HG02571 (cell line): Measurements from ENCODE around the gene WDFY4.

ENCODE experiments used
- ATAC-seq: cut with Tn5 transposase; IDR thresholded peaks from one replicate; pipeline ENCODE4 v1.9.1; 2021; ENCODE audit warnings: mild to moderate bottlenecking, moderate library complexity; ENCODE audit not compliant: unreplicated experiment

The WDFY4 gene

GRCh38 chr10:48938990-48939536 lies 254.4 kb downstream of the WDFY4 start:
- no peak for ATAC-seq

DNA sequence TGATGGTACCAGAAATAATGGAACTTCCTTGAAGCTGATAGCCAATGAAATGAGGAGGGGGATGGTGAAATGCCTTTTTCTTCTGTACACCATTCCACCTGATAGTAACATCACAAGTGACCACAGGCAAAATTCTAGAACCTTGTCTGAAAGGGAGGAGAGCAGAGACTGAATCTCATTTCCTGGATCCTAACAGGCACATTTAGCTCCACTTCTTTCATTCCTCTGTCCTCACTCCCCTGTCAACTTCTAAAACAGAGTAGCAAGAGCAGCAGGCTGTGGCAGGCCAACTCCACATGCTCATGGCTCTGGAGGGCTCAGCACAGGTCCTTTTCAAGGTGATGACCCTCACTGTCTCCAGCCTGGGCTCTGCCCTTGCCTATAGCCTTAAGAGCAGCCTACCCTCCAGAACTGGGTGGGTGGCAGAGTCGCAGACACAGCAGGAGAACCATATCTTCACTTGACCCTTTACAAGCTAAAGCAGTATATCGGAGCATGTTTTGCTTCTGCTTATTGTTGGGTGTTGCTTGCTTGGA lies 255.2 kb downstream of the WDFY4 start, which contains the start of gene LRRC18:
LRRC18 (minus strand) TSS at position 51 of the 536 bp plus-strand sequence. CDS start 25,685 bp downstream, outside the sequence.
- no peak for ATAC-seq

DNA sequence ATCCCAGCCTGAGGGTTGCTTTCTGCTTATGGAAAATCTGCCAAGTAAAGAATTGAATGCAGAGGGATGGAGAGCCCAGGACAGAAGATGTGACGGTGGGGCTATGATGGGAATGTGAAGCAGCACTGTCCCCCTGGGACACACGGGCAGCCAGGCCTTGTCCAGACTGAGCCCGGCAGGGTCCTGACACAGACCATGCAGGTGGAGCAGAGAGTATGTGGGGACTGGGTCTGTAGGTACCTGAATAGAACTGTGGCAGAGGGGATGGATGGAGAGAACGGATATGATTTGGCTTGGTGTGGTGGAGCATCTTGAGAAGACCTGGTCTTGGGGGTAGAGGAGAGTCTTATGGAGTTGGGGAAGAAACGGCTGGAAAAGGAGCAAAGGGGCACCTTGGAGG lies 255.7 kb downstream of the WDFY4 start:
- ATAC-seq: no peak

DNA sequence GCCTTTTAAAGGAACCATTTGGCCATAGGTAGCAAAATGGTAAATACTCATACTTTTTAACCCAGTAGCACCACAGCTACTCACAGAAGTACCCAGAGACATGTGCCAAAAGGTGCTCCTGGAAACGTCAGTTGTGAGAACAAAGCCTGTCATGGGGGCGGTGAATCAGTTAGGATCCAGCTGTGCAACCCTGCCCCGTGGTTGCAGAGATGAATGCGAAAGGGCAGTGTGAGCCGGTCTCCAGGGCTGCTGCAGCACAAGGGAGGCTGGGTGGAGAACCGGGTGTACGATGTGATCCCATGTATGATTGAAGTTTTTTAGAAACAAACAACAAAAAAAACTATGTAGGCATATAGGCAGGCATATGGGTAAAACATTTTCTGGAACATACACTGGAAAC lies 256.3 kb downstream of the WDFY4 start:
- ATAC-seq: no peak

DNA sequence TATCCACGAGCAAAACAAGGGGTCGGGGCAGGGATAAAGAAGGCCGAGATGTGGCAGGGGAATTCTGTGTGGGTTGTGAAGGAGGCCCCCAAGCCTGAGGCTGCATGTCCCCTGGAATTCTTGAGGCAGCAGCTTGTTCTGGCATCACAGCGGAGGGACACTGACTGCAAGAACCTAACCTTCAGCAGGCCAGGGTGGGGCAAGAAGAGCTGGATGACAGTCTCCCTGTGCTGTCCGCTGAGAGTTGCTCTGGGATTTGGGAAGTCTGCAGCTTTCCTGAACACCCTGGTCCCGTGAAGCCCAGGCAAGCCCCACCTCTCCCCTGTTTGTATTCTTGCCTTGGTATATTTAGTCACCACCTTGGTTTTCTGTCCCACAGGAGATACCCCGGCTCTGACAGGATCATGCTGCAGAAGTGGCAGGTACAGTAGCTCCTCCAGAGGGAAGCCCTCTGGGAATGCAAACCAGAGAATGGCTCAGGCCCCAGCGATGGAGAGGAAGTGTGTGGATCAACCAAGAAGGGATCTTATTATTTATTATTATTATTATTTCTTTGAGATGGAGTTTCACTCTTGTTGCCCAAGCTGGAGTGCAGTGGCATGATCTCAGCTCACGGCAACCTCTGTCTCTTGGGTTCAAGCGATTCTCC lies 256.9 kb downstream of the WDFY4 start:
- no peak for ATAC-seq

DNA sequence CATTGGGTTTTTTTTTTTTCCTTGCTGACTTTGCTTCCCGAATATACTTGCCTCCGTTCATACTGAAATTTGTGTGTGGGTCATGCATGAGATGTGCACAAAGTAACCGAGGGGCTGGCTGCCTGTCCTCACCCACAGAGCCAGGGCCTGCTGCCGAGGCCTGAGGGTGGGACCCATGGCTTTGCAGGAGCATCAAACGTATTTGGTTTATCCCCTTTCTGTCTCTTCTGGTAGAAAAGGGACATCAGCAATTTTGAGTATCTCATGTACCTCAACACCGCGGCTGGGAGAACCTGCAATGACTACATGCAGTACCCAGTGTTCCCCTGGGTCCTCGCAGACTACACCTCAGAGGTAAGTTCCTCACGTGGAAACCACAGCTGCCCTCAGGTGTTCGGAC lies 258.4 kb downstream of the WDFY4 start:
- ATAC-seq: no peak

GRCh38 chr10:48944171-48944570 lies 259.5 kb downstream of the WDFY4 start:
- no peak for ATAC-seq

DNA sequence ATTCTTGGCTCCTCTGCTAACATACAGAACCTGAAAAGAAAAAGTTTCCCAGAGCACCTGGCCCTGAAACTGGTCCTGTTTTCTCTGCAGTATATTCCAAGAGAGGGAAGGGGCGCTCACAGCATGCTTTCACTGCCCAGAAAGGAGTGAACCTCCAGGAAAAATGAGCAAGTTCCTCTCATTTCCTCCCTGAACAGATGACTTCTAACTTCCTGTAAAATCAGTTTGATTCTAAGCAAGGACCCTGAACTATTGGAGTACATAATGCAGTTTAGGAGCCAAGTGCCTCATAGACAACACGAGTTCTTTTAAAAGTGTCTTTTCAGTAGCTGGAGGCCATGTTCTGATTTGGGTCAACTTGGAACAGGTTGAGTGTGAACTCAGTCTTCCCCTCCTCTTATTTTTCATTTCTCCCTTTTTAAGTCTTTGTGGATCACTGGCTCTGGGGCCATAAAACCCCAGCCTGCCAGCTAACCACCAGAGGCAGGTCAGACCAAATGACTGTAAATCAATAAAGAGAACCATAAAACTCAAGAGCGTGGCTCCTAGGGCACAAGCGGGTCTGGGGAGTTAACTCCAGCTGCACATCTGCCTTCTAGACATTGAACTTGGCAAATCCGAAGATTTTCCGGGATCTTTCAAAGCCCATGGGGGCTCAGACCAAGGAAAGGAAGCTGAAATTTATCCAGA lies 260.9 kb downstream of the WDFY4 start:
- ATAC-seq: no peak

DNA sequence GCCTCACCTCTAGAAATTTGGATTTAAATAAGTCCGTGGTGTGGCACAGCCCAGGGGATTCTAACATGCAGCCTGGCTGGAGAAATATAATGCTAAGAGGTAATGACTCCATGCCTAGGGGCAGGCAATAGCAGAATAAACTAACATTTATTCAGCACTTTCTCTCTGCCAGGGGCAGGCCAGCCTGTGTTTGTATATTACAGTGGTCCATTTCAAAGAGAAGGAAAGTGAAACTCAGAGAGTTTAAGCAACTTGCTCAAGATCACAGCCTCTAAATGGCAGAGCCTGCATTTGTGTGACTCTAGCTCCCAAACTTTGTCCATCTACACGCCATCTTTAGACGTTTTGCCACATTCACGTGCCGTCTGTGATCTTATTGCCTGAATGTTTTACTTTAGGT lies 261.7 kb downstream of the WDFY4 start:
- ATAC-seq: no peak

GRCh38 chr10:48946891-48947500 lies 262.3 kb downstream of the WDFY4 start:
- ATAC-seq: no peak

GRCh38 chr10:48947690-48948469 lies 263.2 kb downstream of the WDFY4 start:
- no peak for ATAC-seq

DNA sequence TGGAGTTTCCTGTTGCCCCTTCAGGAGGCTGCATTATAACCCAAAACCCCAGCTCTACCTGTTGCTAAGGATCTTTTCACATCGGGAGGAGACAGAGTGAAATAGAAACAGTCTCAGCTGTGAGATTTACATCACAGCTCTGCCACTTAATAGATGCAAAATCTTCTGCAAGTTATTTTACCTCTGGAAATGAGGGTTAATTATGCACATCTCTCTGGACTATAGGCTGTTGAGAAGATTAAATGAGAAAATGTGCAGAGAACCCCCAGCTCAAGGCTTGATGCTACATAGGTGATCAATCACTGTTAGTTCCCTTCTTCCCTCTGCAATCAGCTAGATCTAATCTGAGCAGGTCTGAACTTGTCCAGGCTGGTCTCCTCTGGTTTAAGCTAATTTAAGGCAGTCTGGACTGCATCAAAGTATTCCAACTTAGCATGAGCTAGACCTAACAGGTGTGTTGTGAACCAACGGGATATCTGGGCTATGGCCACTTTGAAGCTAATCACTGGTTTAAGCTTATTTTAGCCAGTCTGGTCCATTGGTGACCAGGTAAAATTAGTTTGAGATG lies 263.9 kb downstream of the WDFY4 start:
- no peak for ATAC-seq

DNA sequence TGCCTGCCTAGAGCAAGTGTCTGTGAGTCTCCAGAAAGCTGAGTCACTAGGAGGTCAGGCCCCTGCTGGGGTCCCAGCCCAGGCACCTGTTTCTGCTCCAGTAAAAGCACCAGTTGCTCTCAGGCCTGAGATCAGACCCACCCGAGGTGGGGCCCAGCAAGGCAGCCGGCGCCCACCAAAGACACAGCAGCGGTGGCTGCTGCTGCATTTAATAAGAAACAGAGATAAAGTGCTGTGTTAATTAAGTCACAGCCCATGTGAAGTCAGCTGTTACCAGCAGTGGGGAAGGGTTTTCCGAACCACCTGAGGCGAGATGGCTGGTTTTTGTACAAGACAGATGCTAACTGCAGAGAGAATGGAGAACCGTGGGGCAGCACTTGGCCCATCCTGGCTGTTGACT lies 267.0 kb downstream of the WDFY4 start:
- no peak for ATAC-seq

DNA sequence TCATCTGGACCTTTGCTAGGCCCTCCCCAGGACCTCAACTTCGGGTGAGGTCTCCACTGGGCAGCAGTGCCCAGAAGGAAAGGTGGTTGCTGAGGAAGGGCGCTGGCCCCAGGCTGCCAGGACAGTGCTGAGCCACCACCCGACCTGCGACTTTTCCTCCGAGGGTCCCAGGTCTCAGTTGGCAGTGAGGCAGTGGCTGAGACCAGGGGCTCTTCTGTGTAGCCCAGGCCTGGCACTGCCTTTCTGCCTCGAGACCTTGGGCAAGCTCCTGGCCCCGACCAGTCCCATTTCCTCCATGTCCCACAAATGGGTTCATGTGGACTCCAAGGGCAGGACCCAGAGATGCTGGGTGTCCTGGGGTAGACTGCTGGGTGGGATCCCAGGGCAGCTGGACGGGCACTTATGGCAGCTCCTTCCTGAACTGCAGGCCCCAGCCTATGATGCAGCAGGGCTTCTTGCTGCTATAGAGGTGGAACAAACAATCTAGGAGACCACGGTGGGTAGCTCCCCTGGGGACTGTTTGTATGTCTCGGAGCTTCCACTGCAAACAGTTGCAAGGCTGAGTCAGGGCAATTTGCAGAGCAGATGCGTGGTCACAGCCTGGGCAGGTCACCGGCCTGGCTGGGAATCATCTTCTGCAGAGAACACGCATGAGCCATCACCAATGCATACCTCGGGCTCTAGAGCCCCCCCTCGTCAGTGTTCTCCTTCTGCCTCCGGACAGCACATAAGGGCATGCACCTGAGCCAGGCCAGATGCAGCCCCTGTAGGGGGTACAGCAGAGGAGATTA lies 272.9 kb downstream of the WDFY4 start:
- ATAC-seq: no peak

- no peak for ATAC-seq
Measured at GRCh38 chr10:48958598-48959190, 274.0 kb downstream of the WDFY4 start.

DNA sequence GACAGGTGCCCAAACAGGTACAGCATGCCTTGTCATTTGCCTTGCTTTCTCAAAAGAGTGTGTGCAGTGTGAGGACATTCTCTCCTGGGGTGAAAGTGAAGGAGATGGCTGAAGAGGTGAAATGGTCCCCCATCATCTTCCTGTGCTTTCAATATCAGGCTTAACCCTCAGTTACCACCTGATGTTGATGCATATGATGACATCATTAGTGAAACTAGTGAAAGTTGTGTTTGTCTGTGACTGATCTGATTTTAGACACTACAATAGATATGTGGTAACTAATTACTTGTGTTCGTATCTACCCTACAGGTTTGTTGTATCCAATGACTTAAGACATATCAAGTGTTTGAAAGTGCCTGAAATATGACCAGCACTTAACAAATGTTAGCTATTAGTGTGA lies 279.4 kb downstream of the WDFY4 start:
- ATAC-seq: no peak

GRCh38 chr10:48965460-48965859 lies 280.8 kb downstream of the WDFY4 start:
- ATAC-seq: no peak

GRCh38 chr10:48968036-48968435 lies 283.4 kb downstream of the WDFY4 start:
- ATAC-seq: no peak

DNA sequence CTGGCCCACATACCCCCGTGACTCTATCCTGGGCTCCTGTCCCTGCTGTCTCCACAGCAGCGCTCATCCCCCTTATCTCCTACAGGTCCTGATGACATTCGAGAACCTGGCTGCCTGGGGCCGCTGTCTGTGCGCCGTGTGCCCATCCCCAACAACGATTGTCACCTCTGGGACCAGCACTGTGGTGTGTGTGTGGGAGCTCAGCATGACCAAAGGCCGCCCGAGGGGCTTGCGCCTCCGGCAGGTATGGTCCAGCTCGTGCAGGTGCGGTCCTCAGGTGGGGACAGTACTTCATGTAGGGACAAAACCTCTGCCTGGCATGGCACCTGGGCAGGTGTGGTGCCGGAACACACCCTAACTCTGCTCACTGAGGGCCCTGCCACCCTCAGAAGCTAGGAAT lies 285.4 kb downstream of the WDFY4 start:
- ATAC-seq: no peak
